ENCODE data around the gene FAM193B.

FAM193B gene

GRCh38 chr5:177523711-177524538 is 30.4 kb downstream of the FAM193B start:
- TF ChIP-seq TAF1 (IDR thresholded peaks at IDR 0.05; ENCODE audit: low read depth, low read length) = no peak
- TF ChIP-seq POLR2AphosphoS5 (IDR thresholded peaks at IDR 0.05; ENCODE audit: low read depth, low read length) = no peak
- no peak for TF ChIP-seq POLR2A (IDR thresholded peaks at IDR 0.05; ENCODE audit: low read depth, low read length)
- TF ChIP-seq PAX5 (IDR thresholded peaks at IDR 0.05; ENCODE audit: insufficient read depth, low read length, severe bottlenecking) = no peak
- TF ChIP-seq POU2F2 (IDR thresholded peaks at IDR 0.05; ENCODE audit: low read depth, low read length) = no peak
- no peak for TF ChIP-seq SPI1 (IDR thresholded peaks at IDR 0.05; ENCODE audit: low read depth, low read length)
- DNase-seq (ENCODE audit: insufficient read length, low spot score) (no peak), FAIRE-seq (no peak)

- no peak for DNase-seq (ENCODE audit: insufficient read length, low spot score)
- TF ChIP-seq POLR2A (IDR thresholded peaks at IDR 0.05; ENCODE audit: low read depth, low read length) = no peak
- TF ChIP-seq SPI1 (IDR thresholded peaks at IDR 0.05; ENCODE audit: low read depth, low read length) = no peak
- TF ChIP-seq PAX5 (IDR thresholded peaks at IDR 0.05; ENCODE audit: insufficient read depth, low read length, severe bottlenecking) = no peak
- TF ChIP-seq TAF1 (IDR thresholded peaks at IDR 0.05; ENCODE audit: low read depth, low read length) = no peak
- TF ChIP-seq POLR2AphosphoS5 (IDR thresholded peaks at IDR 0.05; ENCODE audit: low read depth, low read length) = no peak
- no peak for TF ChIP-seq POU2F2 (IDR thresholded peaks at IDR 0.05; ENCODE audit: low read depth, low read length)
- no peak for FAIRE-seq
These were observed 33.3 kb downstream of the FAM193B start for GRCh38 chr5:177520916-177521513.

GRCh38 chr5:177520271-177520670 is 34.1 kb downstream of the FAM193B start:
- no peak for FAIRE-seq
- no peak for DNase-seq (ENCODE audit: insufficient read length, low spot score)
- TF ChIP-seq POU2F2 (IDR thresholded peaks at IDR 0.05; ENCODE audit: low read depth, low read length) = no peak
- no peak for TF ChIP-seq PAX5 (IDR thresholded peaks at IDR 0.05; ENCODE audit: insufficient read depth, low read length, severe bottlenecking)
- TF ChIP-seq SPI1 (IDR thresholded peaks at IDR 0.05; ENCODE audit: low read depth, low read length) = no peak
- TF ChIP-seq TAF1 (IDR thresholded peaks at IDR 0.05; ENCODE audit: low read depth, low read length) = no peak
- TF ChIP-seq POLR2A (IDR thresholded peaks at IDR 0.05; ENCODE audit: low read depth, low read length) = no peak
- TF ChIP-seq POLR2AphosphoS5 (IDR thresholded peaks at IDR 0.05; ENCODE audit: low read depth, low read length) = no peak

- TF ChIP-seq POU2F2 (IDR thresholded peaks at IDR 0.05; ENCODE audit: low read depth, low read length) (no peak), SPI1 (IDR thresholded peaks at IDR 0.05; ENCODE audit: low read depth, low read length) (no peak), TAF1 (IDR thresholded peaks at IDR 0.05; ENCODE audit: low read depth, low read length) (no peak), POLR2A (IDR thresholded peaks at IDR 0.05; ENCODE audit: low read depth, low read length) (no peak), POLR2AphosphoS5 (IDR thresholded peaks at IDR 0.05; ENCODE audit: low read depth, low read length) (no peak), PAX5 (IDR thresholded peaks at IDR 0.05; ENCODE audit: insufficient read depth, low read length, severe bottlenecking) (no peak)
- peak; percentile 28 for FAIRE-seq
- DNase-seq (ENCODE audit: insufficient read length, low spot score) = no peak
These were observed 34.7 kb downstream of the FAM193B start for GRCh38 chr5:177519463-177520235.

GRCh38 chr5:177516601-177517568 is 37.5 kb downstream of the FAM193B start, which contains the start of gene DDX41:
Gene DDX41, minus strand, starts transcription at chr5:177516961. Its CDS starts 16 bp downstream, at chr5:177516945.
- peak; percentile 99 for DNase-seq (ENCODE audit: insufficient read length, low spot score)
- peak; percentile 99 for FAIRE-seq
- peak; percentile 79 for TF ChIP-seq TAF1 (IDR thresholded peaks at IDR 0.05; ENCODE audit: low read depth, low read length)
- peak; percentile 15; the same call in 1 of the 2 replicates for TF ChIP-seq POU2F2 (IDR thresholded peaks at IDR 0.05; ENCODE audit: low read depth, low read length)
- TF ChIP-seq PAX5 (IDR thresholded peaks at IDR 0.05; ENCODE audit: insufficient read depth, low read length, severe bottlenecking) = no peak
- peak; percentile 89 for TF ChIP-seq POLR2AphosphoS5 (IDR thresholded peaks at IDR 0.05; ENCODE audit: low read depth, low read length)
- TF ChIP-seq SPI1 (IDR thresholded peaks at IDR 0.05; ENCODE audit: low read depth, low read length) = no peak
- peak; percentile 79 for TF ChIP-seq POLR2A (IDR thresholded peaks at IDR 0.05; ENCODE audit: low read depth, low read length)

- DNase-seq (ENCODE audit: insufficient read length, low spot score) (no peak), FAIRE-seq (peak; percentile 35)
- TF ChIP-seq SPI1 (IDR thresholded peaks at IDR 0.05; ENCODE audit: low read depth, low read length) = no peak
These were observed 38.8 kb downstream of the FAM193B start for GRCh38 chr5:177515580-177515979.

GRCh38 chr5:177514541-177514940 is 39.8 kb downstream of the FAM193B start:
- FAIRE-seq (no peak), DNase-seq (ENCODE audit: insufficient read length, low spot score) (no peak)
- TF ChIP-seq TAF1 (IDR thresholded peaks at IDR 0.05; ENCODE audit: low read depth, low read length) (no peak), POLR2A (IDR thresholded peaks at IDR 0.05; ENCODE audit: low read depth, low read length) (no peak), PAX5 (IDR thresholded peaks at IDR 0.05; ENCODE audit: insufficient read depth, low read length, severe bottlenecking) (no peak), POU2F2 (IDR thresholded peaks at IDR 0.05; ENCODE audit: low read depth, low read length) (no peak), POLR2AphosphoS5 (IDR thresholded peaks at IDR 0.05; ENCODE audit: low read depth, low read length) (no peak), SPI1 (IDR thresholded peaks at IDR 0.05; ENCODE audit: low read depth, low read length) (no peak)

GRCh38 chr5:177513500-177513899 is 40.9 kb downstream of the FAM193B start:
- DNase-seq (ENCODE audit: insufficient read length, low spot score) (no peak), FAIRE-seq (no peak)
- TF ChIP-seq SPI1 (IDR thresholded peaks at IDR 0.05; ENCODE audit: low read depth, low read length) (no peak), POLR2A (IDR thresholded peaks at IDR 0.05; ENCODE audit: low read depth, low read length) (no peak), POU2F2 (IDR thresholded peaks at IDR 0.05; ENCODE audit: low read depth, low read length) (no peak), PAX5 (IDR thresholded peaks at IDR 0.05; ENCODE audit: insufficient read depth, low read length, severe bottlenecking) (no peak), POLR2AphosphoS5 (IDR thresholded peaks at IDR 0.05; ENCODE audit: low read depth, low read length) (no peak), TAF1 (IDR thresholded peaks at IDR 0.05; ENCODE audit: low read depth, low read length) (no peak)

Data from GM12891 (cell line).